ENCODE measurements around the gene ATP11C. TPM values are rescaled to one million over a fixed set of nuclear protein-coding genes. Genes with fewer than 3 reads are reported as not detected.

ATP11C gene
- total and polyA plus RNA-seq, 2 experiments from 2014 or later, result 44.0 to 90.7 TPM

- 0 out of 2 replicates have a peak, but pooled peaks cover 7% of the 10 kb centered on the region for H3K79me2 ChIP-seq (replicated peaks; ENCODE audit: insufficient read depth)
- no peak overlapping the region for H2AFZ ChIP-seq
- peak; percentile 62 for DNase-seq (ENCODE audit: low spot score)
- no peak overlapping the region for H3K27ac ChIP-seq (ENCODE audit: low read depth)
- H3K36me3 ChIP-seq (ENCODE audit: insufficient read depth), result no peaks in the 10 kb centered on the region
- no peak overlapping the region for H3K4me3 ChIP-seq
- Mint-ChIP-seq H3K9me3 (peaks cover 6% of the 10 kb centered on the region; the same call in 2 of the 3 replicates), H3K27me3 (ENCODE audit: insufficient read depth, low read depth, poor library complexity) (no peaks in the 10 kb centered on the region), H3K27ac (no peak overlapping the region), H3K4me3 (no peak overlapping the region), H3K36me3 (ENCODE audit: low read depth) (peaks cover 24% of the 10 kb centered on the region; the same call in 2 of the 3 replicates), H3K4me1 (peaks cover 12% of the 10 kb centered on the region; the same call in 2 of the 3 replicates)
- H4K20me1 ChIP-seq (replicated peaks; ENCODE audit: insufficient read depth), result peaks cover 4% of the 10 kb centered on the region; the same call in 1 of the 2 replicates
- no peaks in the 10 kb centered on the region for H3K9me2 ChIP-seq (ENCODE audit: insufficient read depth)
- TF ChIP-seq POLR2AphosphoS5 (IDR thresholded peaks at IDR 0.05; ENCODE audit: low read depth) (no peak), ETS1 (IDR thresholded peaks at IDR 0.05) (no peak), CTCF (conservative IDR thresholded peaks at IDR 0.05; ENCODE audit: low read depth in 2 of 2) (peak; percentile 65 to 68), STAT1 (IDR thresholded peaks at IDR 0.05; ENCODE audit: unreplicated experiment) (no peak), ZNF462 (CRISPR knock-in tag; IDR thresholded peaks at IDR 0.05) (no peak), ZNF114 (CRISPR knock-in tag; IDR thresholded peaks at IDR 0.05) (no peak), JUNB (IDR thresholded peaks at IDR 0.05; ENCODE audit: unreplicated experiment) (no peak)
- H3K4me2 ChIP-seq, result no peak overlapping the region
- no peaks in the 10 kb centered on the region for H3F3A ChIP-seq (replicated peaks; ENCODE audit: low read depth)
- peak; percentile 52 for ATAC-seq
- peaks cover 9% of the 10 kb centered on the region for H3K4me1 ChIP-seq (ENCODE audit: insufficient read depth)
- H3K27me3 ChIP-seq (ENCODE audit: insufficient read depth), result no peaks in the 10 kb centered on the region
These were observed 173.2 kb downstream of the ATP11C start for GRCh38 chrX:139759637-139760036.

Data from GM23338 (cell line).